Parathyroid adenoma (tissue), 2 donors: ENCODE results near the gene PEPD.

ENCODE experiments used
- H2AFZ ChIP-seq: fragments of 300-600 bp; sonication (generic); one replicate; pipeline ENCODE4 v1.7.0; 2017; ENCODE audit warnings: antibody characterized with exemption, mild to moderate bottlenecking
- H3K27ac ChIP-seq: fragments of 300-600 bp; sonication (generic); one replicate; pipeline ENCODE4 v1.7.0; 2017
- H3K27me3 ChIP-seq: fragments of 300-600 bp; sonication (generic); one replicate; pipeline ENCODE4 v1.7.0; 2017; ENCODE audit warnings: low read length; ENCODE audit not compliant: control insufficient read depth, insufficient read depth
- H3K36me3 ChIP-seq: fragments of 300-600 bp; sonication (generic); one replicate; pipeline ENCODE4 v1.7.0; 2017; ENCODE audit warnings: low read length; ENCODE audit not compliant: control insufficient read depth, insufficient read depth
- H3K4me1 ChIP-seq: fragments of 300-600 bp; sonication (generic); one replicate; pipeline ENCODE4 v1.7.0; 2017; ENCODE audit warnings: control low read depth
- H3K4me2 ChIP-seq: fragments of 300-600 bp; sonication (generic); one replicate; pipeline ENCODE4 v1.7.0; 2017; ENCODE audit warnings: low read length
- H3K4me3 ChIP-seq: fragments of 300-600 bp; sonication (generic); one replicate; pipeline ENCODE4 v1.7.0; 2017; ENCODE audit warnings: low read depth, low read length
- H3K79me2 ChIP-seq: fragments of 300-600 bp; sonication (generic); one replicate; pipeline ENCODE4 v1.7.0; 2017; ENCODE audit warnings: control low read depth
- H3K9ac ChIP-seq: fragments of 300-600 bp; sonication (generic); one replicate; pipeline ENCODE4 v1.7.0; 2017; ENCODE audit warnings: mild to moderate bottlenecking
- H3K9me3 ChIP-seq: fragments of 300-600 bp; sonication (generic); one replicate; pipeline ENCODE4 v1.7.0; 2017; ENCODE audit warnings: low read length; ENCODE audit not compliant: control insufficient read depth
- TF ChIP-seq, protein P1 (sequence below): fragments of 300-600 bp; sonication (generic); IDR thresholded peaks from one replicate; pipeline ENCODE4 v1.7.0; 2017; ENCODE audit warnings: antibody characterized with exemption, mild to moderate bottlenecking
- donor health status: primary hyperparathyroidism.

Gene PEPD

DNA sequence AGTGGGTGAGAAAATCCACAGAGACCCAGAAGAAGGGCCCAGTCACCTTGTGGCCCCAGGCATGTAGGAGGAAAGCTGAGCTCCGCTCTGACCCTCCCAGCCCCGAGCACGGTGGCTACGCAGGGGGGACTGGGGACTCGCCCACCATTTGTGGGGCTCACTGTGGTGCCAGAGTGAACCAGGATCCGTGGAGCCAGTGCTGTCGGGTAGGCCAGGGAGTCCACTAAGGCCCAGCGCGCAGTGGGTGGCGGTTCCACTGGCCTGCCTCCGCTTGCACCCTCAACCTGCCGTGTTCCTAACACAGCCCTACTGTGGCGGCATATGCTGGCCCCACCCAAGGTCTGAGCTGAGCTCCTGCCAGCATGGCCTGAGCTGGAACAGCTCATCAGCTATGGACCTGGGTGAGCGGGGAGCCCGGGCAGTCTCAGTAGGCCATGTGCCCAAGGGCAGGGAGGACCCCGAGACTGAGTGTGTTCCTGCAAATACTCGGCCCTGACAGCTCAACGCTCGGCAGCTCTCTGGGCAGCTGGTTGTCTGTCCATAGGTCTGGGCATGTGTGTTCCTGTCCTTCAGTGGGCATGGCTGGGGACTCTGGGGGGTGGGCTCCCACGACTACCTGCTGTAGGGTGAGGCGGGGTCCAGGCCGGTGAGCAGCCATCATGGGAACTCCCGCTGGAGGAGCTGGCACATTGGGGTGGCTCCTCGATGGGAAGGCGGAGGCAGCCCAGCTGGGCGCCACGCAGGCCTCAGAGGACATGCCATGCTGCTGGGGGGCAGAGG lies 111.5 kb downstream of the PEPD start:
- Histone ChIP-seq H2AFZ (no peak overlapping the region), H3K4me3 (no peak overlapping the region), H3K79me2 (no peaks in the 10 kb centered on the region), H3K36me3 (no peaks in the 10 kb centered on the region), H3K27ac (no peak overlapping the region), H3K4me1 (no peaks in the 10 kb centered on the region), H3K9ac (no peak overlapping the region), H3K27me3 (no peaks in the 10 kb centered on the region), H3K9me3 (no peaks in the 10 kb centered on the region), H3K4me2 (no peak overlapping the region)
- TF ChIP-seq, protein P1, sequence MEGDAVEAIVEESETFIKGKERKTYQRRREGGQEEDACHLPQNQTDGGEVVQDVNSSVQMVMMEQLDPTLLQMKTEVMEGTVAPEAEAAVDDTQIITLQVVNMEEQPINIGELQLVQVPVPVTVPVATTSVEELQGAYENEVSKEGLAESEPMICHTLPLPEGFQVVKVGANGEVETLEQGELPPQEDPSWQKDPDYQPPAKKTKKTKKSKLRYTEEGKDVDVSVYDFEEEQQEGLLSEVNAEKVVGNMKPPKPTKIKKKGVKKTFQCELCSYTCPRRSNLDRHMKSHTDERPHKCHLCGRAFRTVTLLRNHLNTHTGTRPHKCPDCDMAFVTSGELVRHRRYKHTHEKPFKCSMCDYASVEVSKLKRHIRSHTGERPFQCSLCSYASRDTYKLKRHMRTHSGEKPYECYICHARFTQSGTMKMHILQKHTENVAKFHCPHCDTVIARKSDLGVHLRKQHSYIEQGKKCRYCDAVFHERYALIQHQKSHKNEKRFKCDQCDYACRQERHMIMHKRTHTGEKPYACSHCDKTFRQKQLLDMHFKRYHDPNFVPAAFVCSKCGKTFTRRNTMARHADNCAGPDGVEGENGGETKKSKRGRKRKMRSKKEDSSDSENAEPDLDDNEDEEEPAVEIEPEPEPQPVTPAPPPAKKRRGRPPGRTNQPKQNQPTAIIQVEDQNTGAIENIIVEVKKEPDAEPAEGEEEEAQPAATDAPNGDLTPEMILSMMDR, result no peak

GRCh38 chr19:33408538-33409434 lies 112.8 kb downstream of the PEPD start:
- Histone ChIP-seq H3K27me3 (no peaks in the 10 kb centered on the region), H3K4me3 (no peak overlapping the region)

DNA sequence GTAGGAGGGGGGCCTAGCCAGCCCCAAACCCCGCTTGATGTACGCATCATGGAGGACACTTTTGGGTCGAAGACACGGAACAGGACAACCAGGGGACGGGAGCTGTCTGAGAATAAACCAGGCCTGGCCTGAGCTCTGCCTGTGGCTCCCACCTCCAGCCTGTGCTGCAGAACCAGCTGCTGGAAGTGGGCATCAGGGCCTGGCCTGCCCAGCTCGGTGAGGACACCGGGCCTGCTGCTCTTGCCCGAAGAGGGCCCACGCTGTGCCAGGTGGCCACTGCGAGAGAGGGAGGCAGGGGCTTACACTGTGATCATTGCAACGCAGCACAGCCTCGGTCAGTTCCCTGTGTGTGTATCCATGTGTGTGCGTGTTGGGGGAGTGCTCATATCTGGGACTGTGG lies 113.5 kb downstream of the PEPD start:
- H3K36me3 ChIP-seq, result no peaks in the 10 kb centered on the region
- TF ChIP-seq, protein P1, result no peak
- no peak overlapping the region for H3K9ac ChIP-seq
- H3K27me3 ChIP-seq, result no peaks in the 10 kb centered on the region
- H3K79me2 ChIP-seq, result no peaks in the 10 kb centered on the region
- H3K9me3 ChIP-seq, result no peaks in the 10 kb centered on the region
- H3K4me3 ChIP-seq, result no peak overlapping the region
- no peaks in the 10 kb centered on the region for H3K4me1 ChIP-seq
- no peak overlapping the region for H3K27ac ChIP-seq
- no peak overlapping the region for H2AFZ ChIP-seq
- H3K4me2 ChIP-seq, result no peak overlapping the region

More at GRCh38 chr19:33408538-33409434, 112.8 kb downstream of the PEPD start:
- Histone ChIP-seq H3K4me2 (no peak overlapping the region), H3K36me3 (no peaks in the 10 kb centered on the region), H2AFZ (no peak overlapping the region), H3K9me3 (no peaks in the 10 kb centered on the region), H3K9ac (no peak overlapping the region), H3K27ac (no peak overlapping the region), H3K79me2 (no peaks in the 10 kb centered on the region), H3K4me1 (no peaks in the 10 kb centered on the region)
- TF ChIP-seq, protein P1, result no peak

DNA sequence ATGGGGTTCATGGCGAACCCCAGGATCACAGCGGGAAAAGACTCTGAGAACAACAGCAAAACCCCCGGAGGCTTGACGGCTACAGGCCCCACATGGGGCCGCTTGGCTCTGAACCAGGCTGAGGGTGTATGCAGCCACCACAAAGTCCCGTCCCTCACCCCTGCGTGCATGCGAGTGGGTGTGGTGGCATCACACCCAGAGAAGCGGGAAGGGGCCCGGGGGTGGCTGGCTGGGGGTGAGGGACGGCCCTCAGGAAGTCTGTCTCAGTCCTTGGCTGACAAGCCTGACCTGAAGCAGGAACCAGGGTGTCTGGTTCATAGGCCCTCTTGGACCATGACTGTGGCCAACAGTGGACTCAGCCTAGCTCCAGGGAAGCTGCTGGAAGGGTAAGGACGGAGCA lies 113.9 kb downstream of the PEPD start:
- Histone ChIP-seq H3K27ac (no peak overlapping the region), H2AFZ (no peak overlapping the region), H3K9me3 (no peaks in the 10 kb centered on the region), H3K27me3 (no peaks in the 10 kb centered on the region), H3K79me2 (no peaks in the 10 kb centered on the region), H3K36me3 (no peaks in the 10 kb centered on the region), H3K4me3 (no peak overlapping the region), H3K4me2 (no peak overlapping the region), H3K4me1 (no peaks in the 10 kb centered on the region), H3K9ac (no peak overlapping the region)
- TF ChIP-seq, protein P1, result no peak
